HFF-Myc (cell line): ENCODE measurements around the gene HYAL2.
"Not testable (repeated sequence)": the region's sequence is repeated elsewhere in the genome, so short reads cannot be mapped to it uniquely, and the experiment has no call there.

Experiments used
- DNase-seq: peaks from one replicate; pipeline ENCODE4 v3.0.0-alpha.2; 2011; ENCODE audit warnings: low read depth; ENCODE audit errors: extremely low read depth
- H3K4me3 ChIP-seq: replicated peaks from 2 replicates; pipeline ENCODE4 v1.5.1; 2011; ENCODE audit warnings: low read depth, mild to moderate bottlenecking, control low read depth, low read length
- CTCF ChIP-seq: IDR thresholded peaks from 2 replicates; pipeline ENCODE4 v1.5.1; 2012; ENCODE audit warnings: mild to moderate bottlenecking, low read depth, low read length, control low read depth; ENCODE audit errors: missing control alignments

Gene HYAL2

GRCh38 chr3:50314342-50314741 lies 8.2 kb downstream of the HYAL2 start:
- DNase-seq = no peak
- no peak overlapping the region for H3K4me3 ChIP-seq
- TF ChIP-seq CTCF = no peak

GRCh38 chr3:50312041-50312440 lies 10.5 kb downstream of the HYAL2 start:
- not testable (repeated sequence) for DNase-seq, H3K4me3 ChIP-seq

- DNase-seq = no peak
Measured at GRCh38 chr3:50304601-50305000, 17.9 kb downstream of the HYAL2 start.

GRCh38 chr3:50303013-50303815 lies 19.3 kb downstream of the HYAL2 start, which contains the start of gene HYAL1:
HYAL1 (minus strand) TSS chr3:50303574; CDS start chr3:50302956, 618 bp downstream.
- peak; percentile 17 for TF ChIP-seq CTCF
- no peak within 1 kb of the TSS for H3K4me3 ChIP-seq
- DNase-seq = no peak

More at GRCh38 chr3:50304601-50305000, 17.9 kb downstream of the HYAL2 start:
- no peak overlapping the region for H3K4me3 ChIP-seq
- TF ChIP-seq CTCF = no peak

- no peak overlapping the region for H3K4me3 ChIP-seq
- no peak for TF ChIP-seq CTCF
- DNase-seq = no peak
Measured at GRCh38 chr3:50302095-50303012, 20.2 kb downstream of the HYAL2 start.

- TF ChIP-seq CTCF = no peak
- H3K4me3 ChIP-seq = no peak overlapping the region
- DNase-seq = no peak
Measured at GRCh38 chr3:50300681-50301254, 21.8 kb downstream of the HYAL2 start.
